NK-92 (cell line): ENCODE results near the gene AFDN.

Source experiments
- DNase-seq: peaks from one replicate; lab custom pipeline; 2025; ENCODE audit not compliant: unreplicated experiment; lab: John Stamatoyannopoulos, UW

Gene AFDN

DNA sequence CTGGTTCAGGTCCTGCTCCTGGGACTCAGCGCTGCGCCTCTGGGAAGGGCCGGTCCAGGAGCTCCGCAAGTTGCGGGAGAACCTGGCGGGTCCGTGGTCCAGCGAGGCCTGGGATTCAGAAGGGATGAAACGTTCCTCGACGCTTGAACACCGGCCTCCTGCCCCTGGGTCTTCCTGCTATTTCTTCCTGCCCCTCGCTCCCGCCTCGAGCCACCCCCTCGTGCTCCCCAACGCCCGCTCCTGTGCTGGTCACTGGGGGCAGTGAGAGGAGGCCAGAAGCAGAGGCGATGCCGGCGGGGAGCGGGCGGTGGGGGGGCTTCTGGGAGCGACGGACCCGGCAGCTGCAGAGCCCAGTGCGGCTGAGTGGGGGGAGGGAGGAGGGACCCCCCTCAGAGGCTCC, 150.0 kb downstream of the AFDN start:
- no peak for DNase-seq

DNA sequence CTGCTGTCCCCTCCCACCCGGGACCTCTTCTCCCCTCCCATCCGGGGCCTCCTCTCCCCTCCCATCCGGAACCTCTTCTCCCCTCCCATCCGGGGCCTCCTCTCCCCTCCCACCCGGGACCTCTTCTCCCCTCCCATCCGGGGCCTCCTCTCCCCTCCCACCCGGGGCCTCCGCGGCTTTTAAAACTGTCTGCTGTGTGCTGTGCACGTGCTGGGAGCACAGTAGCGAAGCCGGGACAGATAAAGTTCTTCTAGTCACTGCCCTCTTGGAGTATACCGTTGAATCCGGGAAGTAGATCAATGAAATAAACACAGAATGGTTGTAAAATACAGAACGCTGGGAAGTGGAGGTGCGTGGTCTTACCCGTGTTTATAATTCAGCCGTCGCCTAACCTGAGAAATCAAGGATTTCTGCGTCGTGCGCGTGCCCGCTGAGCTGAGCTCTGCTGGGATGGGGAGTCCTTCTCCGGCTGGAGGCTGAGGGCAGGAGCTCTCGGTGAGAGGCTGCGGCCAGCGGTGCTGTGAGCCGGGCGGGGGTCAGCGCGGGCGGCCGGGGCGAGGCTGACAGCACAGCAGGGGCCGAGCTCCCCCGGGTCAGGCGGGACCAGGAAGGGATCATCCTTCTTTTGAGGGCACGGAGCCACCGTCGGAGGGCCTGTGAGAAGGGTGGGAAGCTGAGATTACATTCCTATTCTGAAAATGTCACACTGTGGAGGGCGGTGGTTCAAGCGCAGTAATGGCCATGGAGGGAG, 151.2 kb downstream of the AFDN start:
- DNase-seq: no peak

DNA sequence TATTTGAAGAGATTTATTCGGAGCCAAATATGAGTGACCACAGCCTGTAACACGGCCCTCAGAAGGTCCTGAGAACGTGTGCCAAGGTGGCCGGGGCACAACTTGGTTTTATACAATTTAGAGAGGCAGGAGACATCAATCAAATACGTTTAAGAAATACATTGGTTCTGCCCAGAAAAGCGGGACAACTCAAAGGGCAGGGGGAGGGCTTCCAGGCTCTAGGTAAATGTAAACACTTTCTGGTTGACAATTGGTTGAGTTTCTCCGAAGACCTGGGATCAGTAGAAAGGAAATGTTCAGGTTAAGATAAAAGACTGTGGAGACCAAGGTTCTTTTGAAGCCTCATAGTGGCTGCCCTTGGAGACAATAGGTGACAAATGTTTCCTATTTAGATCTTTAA, 151.9 kb downstream of the AFDN start:
- DNase-seq: no peak

DNA sequence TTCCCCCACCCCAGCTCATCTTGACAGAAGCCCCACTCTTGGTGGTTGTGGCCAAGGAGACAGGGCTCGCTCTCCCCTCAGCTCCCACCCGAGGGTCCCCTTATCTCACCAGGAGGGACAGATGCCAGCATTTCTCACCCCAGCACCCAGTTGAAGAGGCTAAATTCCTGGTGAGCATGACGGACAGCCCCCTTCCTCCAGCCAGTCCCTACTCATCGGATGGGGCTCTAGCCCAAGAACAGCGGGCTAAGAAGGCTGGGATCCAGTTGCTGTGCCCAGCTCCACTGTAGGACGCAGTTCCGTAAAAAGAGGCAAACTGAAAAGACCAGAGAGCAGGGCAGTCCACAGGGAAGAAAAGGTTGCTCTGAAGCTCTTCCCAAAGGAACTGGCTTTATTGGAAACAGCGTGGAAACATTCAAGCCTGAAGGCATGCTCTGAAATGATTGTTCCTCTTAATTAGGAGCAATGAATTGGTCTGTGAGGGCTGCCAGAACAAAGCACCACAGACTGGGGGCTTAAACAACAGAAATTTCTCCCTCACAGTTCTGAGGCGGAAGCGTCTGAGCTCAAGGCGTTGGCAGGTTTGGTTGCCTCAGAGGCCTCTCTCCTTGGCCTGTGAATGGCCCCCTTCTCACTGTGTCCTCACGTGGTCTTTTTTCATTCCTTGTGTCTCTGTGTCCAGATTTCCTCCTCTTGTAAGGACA, 152.9 kb downstream of the AFDN start:
- no peak for DNase-seq

DNA sequence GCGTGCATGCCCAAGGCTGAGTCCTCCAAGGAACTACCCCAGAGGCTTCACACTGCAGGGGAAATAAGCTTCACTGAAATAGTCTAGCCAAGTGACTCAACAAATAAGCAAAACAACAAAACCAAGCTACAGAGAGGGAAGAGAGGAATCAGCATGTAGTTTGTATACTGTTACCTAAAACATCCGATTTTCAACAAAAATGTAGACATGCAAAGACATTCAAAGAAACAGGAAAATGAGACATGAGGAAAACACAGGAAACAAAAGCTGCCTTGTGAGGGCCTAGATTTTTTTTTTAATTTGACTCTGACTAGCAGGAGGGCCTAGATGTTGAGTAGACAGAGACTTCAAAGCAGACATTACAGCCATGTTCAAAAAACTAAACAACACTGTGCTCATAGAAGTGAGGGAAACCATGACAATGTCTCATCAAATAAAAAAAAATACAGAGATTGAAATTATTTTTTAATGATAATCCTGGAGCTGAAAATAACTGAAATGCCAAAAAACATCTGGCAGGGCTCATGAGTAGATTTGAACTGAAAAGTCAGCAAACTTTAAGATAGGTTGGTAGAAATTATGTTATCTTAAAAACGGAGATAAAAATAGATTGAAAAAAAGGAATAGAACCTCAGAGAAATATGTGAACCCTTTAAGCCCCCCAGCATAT, 154.3 kb downstream of the AFDN start:
- no peak for DNase-seq

DNA sequence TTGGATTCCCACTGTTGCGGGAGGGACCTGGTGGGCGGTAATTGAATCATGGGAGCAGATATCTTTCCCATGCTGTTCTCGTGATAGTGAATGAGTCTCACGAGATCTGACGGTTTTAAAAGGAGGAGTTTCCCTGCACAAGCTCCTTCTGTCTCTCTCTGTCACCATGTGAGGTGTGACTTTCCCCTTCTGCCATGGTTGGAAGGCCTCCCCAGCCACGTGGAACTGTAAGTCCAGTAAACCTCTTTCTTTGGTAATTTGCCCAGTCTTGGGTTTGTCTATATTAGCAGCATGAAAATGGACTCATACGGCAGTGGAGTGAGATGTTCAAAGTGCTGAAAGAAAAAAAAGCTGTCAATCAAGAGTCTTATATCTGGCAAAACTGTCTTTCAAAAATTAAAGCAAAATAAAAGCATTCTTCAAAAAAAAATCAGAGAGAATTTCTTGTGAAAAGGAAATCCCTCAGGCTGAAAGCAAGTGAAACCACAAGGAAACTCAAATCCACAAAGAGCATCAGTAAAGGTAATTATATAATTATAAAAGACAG, 155.3 kb downstream of the AFDN start:
- no peak for DNase-seq

DNA sequence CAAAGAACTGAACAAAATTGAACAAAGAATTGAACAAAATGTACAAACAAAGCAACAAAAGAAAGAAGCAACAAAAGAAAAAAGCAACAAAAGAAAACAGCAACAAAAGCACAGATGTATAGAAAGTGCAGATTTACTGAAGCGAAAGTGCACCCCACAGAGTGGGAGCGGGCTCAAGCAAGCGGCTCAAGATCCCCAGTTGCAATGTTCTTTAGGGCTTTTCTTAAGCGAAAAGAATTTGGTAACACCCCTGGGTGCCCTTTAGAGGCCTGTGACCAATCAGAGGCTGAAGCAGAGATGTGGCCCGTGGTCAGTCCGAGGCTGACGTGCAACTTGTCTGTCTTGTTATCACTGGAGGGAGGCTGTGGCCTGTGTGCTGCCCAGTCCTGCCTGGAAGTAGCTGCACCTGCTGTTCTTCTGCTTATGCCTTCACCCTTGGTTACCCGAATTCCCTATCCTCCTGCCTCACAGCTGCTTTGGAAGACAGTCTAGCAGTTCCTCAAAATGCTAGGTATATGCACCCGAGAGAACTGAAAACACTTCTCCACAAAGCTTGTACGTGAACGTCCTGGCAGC, 157.5 kb downstream of the AFDN start:
- no peak for DNase-seq

DNA sequence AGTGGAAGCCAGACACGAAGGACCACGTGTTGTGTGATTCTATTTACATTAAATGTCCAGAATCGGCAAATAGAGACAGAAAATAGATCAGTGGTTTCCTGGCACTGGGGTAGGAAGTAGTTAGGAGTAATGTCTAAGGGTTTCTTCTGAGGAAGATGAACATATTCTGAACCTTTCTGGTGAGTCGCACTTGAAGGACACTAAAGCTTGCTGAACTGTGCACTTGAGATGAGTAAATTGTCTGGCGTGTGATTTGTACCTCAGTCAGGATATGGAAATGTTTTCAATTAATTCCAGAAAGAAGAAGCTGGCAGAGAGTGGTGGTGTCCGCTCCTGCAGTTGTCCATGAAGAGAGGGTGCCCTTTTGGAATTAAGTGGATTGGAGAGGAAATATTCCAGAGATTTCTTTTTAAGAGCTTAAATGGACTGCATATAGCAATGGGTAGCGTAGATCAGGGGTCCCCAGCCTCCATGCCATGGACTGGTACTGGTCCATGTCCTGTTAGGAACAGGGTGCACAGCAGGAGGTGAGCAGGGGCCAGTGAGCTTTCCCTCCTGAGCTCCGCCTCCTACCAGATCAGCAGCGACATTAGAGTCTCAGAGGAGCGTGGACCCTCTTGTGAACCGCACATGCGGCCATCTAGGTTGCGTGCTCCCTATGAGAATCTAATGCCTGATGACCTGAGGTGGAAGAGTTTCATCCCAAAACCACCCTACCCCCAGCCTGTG, 158.3 kb downstream of the AFDN start:
- DNase-seq: no peak

DNA sequence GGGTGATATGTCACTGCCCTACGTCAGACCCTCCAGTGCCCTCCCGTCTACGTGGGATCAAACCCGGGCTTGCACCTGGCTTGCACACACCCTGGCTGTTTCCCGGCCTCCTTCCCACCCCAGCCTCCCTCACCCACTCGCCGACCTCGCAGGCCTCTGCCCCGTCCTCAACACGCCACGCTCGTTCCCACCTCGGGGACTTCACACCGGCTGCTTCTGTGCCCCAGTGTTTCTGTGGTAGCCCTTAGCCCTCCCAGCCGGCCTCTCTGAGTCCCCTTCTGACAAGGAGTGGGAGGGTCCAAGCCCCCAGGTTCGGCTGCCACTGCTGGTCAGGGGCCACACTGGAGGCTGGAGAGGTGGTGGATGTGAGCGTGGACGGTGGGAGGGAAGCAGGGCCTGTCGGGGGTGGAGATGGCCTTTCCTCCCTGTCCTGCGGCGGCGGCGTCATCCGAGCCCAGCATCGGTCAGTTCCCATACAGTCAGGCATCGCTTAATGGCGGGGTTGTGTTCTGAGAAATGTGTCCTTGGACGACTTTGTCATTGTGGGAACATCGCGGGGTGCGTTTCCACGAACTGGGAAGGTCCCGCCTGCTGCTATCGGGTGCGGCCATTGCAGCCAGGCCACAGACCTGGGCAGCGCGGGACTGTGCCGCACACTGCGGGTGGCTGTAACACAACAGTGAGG, 159.3 kb downstream of the AFDN start:
- no peak for DNase-seq

DNA sequence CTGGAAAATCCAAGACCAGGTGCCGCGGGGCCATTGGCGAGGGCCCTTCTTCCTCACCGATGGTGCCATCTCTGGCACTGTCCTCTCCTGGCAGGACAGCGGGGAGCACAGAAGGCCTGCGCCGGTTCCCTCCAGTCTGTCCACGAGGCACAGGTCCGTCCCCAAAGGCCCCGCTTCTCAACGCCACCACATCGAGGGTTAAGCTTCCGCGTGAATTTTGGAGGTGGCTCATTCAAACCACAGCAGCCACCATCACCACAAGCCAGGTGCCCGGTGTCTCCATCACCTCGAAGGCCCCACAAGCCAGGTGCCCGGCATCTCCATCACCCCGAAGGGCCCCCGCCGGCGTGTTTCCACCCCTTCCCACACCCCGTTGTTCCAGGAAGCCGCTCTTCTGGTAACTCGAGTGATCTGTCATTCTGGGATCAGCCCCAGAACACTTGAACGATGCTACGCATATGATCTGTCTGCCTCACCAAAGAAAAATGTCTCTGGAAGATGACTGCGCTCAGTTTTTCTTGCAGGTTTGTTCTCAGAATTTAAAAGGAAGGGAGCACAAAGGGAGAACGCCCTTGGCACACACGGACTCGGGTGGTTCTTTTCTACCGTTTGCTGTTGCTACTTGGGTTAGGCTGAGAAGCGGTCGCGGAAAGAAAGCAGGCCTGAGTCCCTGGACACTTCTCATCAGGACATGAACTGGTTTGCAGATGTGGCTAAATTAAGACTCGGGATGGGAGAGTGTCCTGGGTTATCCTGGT, 160.9 kb downstream of the AFDN start:
- no peak for DNase-seq

DNA sequence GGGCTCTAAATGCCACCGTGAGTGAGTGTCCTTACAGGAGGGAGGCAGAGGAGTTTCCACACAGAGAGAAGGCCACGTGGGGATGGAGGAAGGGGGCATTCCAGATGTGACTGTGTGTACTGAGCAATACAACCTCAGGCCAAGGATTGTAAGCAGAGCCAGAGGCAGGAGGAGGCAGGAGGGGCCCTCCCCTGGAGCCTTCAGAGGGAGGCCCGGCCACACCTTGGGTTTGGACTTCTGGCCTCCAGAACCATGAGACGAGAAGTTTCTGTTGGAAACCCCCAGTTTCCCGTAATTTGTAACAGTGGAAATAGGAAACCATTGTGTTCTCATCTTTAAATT, 161.4 kb downstream of the AFDN start:
- DNase-seq: no peak

DNA sequence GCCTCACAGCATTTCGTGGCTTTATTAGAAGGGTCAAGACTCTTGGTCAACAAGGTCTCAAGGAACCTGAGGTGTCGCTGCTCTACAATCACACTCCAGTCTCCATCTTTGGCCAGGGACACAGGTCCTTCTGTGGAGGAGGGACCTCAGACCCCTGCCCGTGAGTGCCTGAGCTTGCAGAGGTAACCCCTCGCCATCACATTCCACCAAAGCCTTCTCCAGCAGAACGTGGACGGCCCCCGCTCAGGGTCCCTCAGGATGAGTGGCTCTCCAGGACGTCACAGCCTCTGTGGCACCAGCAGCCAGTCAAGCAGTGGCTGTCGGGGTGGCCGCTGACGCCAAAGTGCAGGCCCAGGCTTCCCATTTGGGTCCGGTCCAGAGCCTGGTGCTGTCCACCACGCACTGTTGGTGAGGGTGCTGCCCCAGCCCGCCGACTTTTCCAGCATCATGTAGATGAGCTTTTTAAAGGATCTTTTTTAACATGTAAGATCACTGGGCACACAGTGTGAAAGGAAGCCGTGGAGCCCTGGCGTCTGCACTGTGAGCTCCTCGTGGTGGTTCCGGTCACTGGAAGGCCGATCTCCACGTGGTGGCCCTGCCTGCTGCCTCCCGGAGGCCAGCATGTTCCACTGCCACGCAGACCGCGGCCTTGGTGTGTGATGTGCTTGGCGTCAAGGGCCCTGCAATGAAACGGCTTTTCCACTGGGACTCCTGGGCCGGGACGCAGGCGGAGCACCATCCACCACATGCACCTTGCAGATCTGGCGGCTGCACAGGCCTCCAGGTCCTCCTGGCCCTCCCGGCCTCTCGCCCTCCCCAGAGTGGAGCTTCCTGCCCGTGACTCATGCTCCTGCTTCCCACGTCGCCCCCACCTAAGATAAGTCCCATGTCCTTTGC, 162.5 kb downstream of the AFDN start:
- DNase-seq: no peak

DNA sequence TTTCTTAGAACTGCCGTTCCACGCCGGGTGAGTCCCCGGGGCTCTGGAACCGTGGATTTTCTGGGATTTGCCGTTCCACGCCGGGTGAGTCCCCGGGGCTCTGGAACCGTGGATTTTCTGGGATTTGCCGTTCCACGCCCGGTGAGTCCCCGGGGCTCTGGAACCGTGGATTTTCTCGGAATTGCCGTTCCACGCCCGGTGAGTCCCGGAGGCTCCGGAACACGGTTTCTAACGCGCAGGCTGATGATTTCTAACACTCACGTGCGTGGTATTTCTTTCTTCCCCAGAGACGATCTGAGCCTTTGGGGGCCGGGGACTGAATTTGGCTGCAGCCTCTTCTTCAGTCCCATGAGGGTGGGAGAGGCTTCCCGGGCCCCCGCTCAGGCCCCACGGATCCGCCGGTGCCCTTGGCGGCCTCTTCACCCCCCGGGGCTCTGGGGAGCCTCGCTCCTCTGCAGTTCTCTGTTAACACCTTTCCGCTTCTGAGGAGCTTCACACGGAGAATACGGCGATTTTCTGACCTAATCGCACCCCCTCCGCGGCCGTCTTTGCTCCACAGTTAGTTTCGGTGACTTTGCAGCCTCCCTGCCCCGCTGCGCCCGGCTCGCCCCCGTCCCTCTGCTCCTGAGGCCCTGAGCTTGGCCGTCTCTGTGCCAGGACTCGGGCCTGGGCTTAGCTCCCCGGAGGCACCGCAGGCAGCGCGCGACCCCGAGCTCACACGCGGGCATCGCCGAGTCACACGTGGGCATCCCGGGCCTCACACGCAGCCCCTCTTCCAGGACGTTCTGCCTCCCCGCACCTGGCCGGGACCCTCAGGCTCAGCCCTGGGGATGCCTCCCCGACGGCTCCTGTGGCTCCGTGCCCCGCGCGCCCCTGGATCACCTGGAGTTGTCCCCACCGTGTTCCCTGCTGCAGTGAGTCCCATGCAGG, 163.6 kb downstream of the AFDN start:
- DNase-seq: no peak

DNA sequence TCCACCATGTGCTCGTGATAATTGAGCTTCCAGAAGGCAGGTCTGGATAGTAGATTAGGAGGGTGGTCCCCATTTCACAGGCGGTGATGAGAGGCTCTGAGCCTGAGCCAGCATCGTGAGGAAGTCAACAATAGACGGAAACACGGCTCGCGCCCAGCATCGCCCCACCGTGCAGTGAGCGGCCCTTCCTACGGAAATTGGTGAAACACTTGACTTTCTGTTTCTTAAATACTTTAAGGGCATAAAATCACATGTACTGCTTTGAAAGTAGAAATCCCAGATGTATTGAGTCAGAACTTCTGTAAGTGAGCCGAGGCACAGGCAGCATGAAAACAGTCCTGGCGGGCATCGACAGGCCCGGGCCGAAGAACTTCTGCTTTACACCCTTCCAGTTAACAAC, 166.5 kb downstream of the AFDN start:
- DNase-seq: no peak

DNA sequence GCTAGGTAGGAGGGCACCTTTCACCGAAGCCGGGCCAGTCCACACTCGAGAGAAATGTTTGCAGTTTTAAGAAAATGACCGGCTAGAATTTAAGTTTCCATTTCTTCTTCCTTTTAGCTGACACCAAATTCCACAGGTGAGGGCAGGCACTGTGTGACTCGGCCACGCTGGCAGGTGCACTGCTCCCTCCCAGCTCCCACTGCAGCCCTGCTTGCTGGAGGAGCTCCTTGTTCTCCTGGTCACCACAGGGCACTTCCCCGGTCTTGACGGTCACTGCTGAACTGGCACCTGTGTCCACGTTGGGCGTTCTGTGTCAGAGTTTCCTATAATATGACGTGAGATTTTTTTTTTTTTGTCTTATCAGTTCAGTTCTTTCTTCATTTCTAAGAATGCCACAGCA, 167.1 kb downstream of the AFDN start:
- DNase-seq: no peak

DNA sequence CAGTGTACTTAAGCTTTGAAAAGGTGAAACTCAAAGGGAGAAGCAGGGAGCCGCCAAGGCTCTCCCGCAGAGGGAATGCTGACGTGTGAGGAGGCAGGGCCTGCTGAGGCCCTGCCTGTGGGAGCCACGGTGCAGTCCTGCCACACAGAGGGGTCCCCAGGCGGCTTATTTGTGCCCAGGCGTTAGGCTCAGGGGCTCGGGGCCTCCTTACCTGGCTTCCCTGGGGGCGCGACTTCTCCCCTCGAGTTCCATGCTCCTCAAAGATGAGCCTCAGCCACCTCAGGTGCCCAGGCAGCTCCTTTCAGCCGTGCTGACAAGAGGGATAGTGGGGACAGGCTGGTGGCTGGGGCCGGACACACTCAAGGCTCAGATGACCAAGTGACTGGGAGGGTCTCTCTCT, 168.6 kb downstream of the AFDN start:
- no peak for DNase-seq

DNA sequence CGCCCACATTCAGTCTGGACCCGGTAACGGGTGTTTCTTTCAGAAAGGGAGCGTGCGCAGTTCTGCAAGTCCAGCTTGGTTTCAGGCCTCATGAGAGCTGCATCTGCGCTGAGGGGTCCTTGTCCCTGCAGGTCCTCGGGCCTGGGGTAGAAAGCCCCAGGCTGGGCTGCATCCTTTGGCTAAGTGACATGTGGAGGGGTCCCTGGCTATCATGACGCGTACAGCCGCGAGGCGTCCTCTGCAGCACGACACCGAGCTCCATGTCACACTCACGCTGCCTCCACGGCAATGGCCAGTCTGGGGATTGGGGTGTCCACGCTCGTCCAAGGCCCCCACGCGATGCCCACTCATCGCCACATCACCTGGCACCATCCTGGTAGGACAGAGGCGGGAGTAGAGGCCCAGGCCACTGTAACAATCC, 169.0 kb downstream of the AFDN start:
- no peak for DNase-seq
